Stomach (tissue), 4 donors: Measurements from ENCODE around the gene LSAMP.

Experiments used
- EP300 ChIP-seq: sonication (generic); formaldehyde crosslinking; IDR thresholded peaks from one replicate; pipeline ENCODE4 v1.6.1; 2017; ENCODE audit warnings: antibody characterized with exemption
- POLR2A ChIP-seq, 4 donors: fragments of 450-650 bp; IDR thresholded peaks; one replicate each; pipeline ENCODE4 v1.6.1; 2016; ENCODE audit warnings: antibody characterized with exemption in 4 of 4, control low read depth in 2 of 4, mild to moderate bottlenecking in 1 of 4, moderate library complexity in 1 of 4
- TF ChIP-seq, protein P1 (sequence below), 7 experiments: fragments of 450-650 bp in 4 of 7; fragments of 200-600 bp in 3 of 7; sonication (generic) in 3 of 7; IDR thresholded peaks; one replicate each; pipeline ENCODE4 v1.5.1; 2016 to 2019; ENCODE audit warnings: antibody characterized with exemption in 7 of 7, control low read depth in 2 of 7, mild to moderate bottlenecking in 1 of 7

DNA sequence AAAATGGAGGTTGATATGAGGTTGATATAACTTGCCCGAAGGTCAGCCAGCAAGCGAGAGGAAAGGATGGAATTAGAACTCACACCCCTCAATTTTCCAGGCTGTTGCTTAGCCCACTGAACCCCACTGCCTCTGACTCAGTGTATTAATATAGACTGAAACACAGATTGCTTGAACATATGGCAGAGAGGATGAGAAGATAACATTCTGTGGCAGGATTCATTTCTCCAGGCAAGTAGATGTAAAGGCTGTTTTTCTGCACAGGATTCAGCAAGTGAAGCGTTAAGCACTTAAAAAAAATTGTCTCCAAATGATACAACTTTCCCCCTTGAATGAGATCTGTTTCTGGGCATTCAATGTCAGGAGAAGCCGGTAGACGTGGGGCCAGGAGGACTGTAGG is 486.8 kb downstream of the LSAMP start:
- TF ChIP-seq, protein P1, sequence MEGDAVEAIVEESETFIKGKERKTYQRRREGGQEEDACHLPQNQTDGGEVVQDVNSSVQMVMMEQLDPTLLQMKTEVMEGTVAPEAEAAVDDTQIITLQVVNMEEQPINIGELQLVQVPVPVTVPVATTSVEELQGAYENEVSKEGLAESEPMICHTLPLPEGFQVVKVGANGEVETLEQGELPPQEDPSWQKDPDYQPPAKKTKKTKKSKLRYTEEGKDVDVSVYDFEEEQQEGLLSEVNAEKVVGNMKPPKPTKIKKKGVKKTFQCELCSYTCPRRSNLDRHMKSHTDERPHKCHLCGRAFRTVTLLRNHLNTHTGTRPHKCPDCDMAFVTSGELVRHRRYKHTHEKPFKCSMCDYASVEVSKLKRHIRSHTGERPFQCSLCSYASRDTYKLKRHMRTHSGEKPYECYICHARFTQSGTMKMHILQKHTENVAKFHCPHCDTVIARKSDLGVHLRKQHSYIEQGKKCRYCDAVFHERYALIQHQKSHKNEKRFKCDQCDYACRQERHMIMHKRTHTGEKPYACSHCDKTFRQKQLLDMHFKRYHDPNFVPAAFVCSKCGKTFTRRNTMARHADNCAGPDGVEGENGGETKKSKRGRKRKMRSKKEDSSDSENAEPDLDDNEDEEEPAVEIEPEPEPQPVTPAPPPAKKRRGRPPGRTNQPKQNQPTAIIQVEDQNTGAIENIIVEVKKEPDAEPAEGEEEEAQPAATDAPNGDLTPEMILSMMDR (IDR thresholded peaks at IDR 0.05), result no peak
- TF ChIP-seq EP300, result no peak
- no peak for TF ChIP-seq POLR2A (IDR thresholded peaks at IDR 0.05)
